KBM-7 (cell line): ENCODE results near the gene PKIB.
"Not testable (repeated sequence)": the region's sequence is repeated elsewhere in the genome, so short reads cannot be mapped to it uniquely, and the experiment has no call there.

ENCODE experiments used
- DNase-seq: peaks from one replicate; pipeline ENCODE4 v3.0.0-alpha.2; 2015
- in situ Hi-C: fragments of 300-500 bp; cut with MboI; formaldehyde crosslinking; loops from 2 replicates; pipeline ENCODE4 v1.14.3; 2020; ENCODE audit warnings: low sequenced_read_pairs, low pct_unique_long_range_greater_than_20kb, mixed read lengths

Gene PKIB

GRCh38 chr6:122733259-122733658 lies 123.1 kb downstream of the PKIB start:
- DNase-seq, result no peak

GRCh38 chr6:122734529-122735395 lies 124.6 kb downstream of the PKIB start:
- DNase-seq, result no peak

More at GRCh38 chr6:122733259-122733658, 123.1 kb downstream of the PKIB start:
- in situ Hi-C loops, result loop anchor here (25.0 kb wide), 2 partner anchors 104 to 246 kb away; no protein-coding TSS in a partner anchor

GRCh38 chr6:122735582-122735981 lies 125.4 kb downstream of the PKIB start:
- DNase-seq, result no peak
- in situ Hi-C loops, result loop anchor here (25.0 kb wide), 2 partner anchors 102 to 248 kb away; no protein-coding TSS in a partner anchor

More at GRCh38 chr6:122734529-122735395, 124.6 kb downstream of the PKIB start:
- in situ Hi-C loops, result loop anchor here (25.0 kb wide), 2 partner anchors 103 to 247 kb away; no protein-coding TSS in a partner anchor

- in situ Hi-C loops, result loop anchor here (25.0 kb wide), 2 partner anchors 101 to 249 kb away; no protein-coding TSS in a partner anchor
- DNase-seq, result no peak
Observed at GRCh38 chr6:122736163-122736562, 126.0 kb downstream of the PKIB start.

- in situ Hi-C loops, result loop anchor here (25.0 kb wide), 2 partner anchors 101 to 249 kb away; no protein-coding TSS in a partner anchor
- DNase-seq, result no peak
Observed at GRCh38 chr6:122736616-122737015, 126.4 kb downstream of the PKIB start.

- in situ Hi-C loops, result loop anchor here (25.0 kb wide), 2 partner anchors 97 to 253 kb away; no protein-coding TSS in a partner anchor
- DNase-seq, result no peak
Observed at GRCh38 chr6:122740091-122740490, 129.9 kb downstream of the PKIB start.

GRCh38 chr6:122740936-122741335 lies 130.7 kb downstream of the PKIB start:
- no peak for DNase-seq
- in situ Hi-C loops, result loop anchor here (25.0 kb wide), 2 partner anchors 96 to 254 kb away; no protein-coding TSS in a partner anchor

GRCh38 chr6:122744247-122744646 lies 134.0 kb downstream of the PKIB start:
- in situ Hi-C loops, result loop anchor here (25.0 kb wide), 2 partner anchors 93 to 257 kb away; no protein-coding TSS in a partner anchor
- DNase-seq, result peak; percentile 19

GRCh38 chr6:122744856-122745255 lies 134.7 kb downstream of the PKIB start:
- not testable (repeated sequence) for DNase-seq
- in situ Hi-C loops, result loop anchor here (25.0 kb wide), 2 partner anchors 92 to 258 kb away; no protein-coding TSS in a partner anchor

- DNase-seq, result no peak
- in situ Hi-C loops, result loop anchor here (25.0 kb wide), 2 partner anchors 91 to 259 kb away; no protein-coding TSS in a partner anchor
Observed at GRCh38 chr6:122746688-122747087, 136.5 kb downstream of the PKIB start.

GRCh38 chr6:122747573-122747972 lies 137.4 kb downstream of the PKIB start:
- DNase-seq, result peak; percentile 72
- in situ Hi-C loops, result loop anchor here (25.0 kb wide), 2 partner anchors 90 to 260 kb away; no protein-coding TSS in a partner anchor

GRCh38 chr6:122748945-122749344 lies 138.7 kb downstream of the PKIB start:
- DNase-seq, result not testable (repeated sequence)
- in situ Hi-C loops, result loop anchor here (25.0 kb wide), 2 partner anchors 88 to 262 kb away; no protein-coding TSS in a partner anchor

GRCh38 chr6:122749451-122750050 lies 139.3 kb downstream of the PKIB start:
- in situ Hi-C loops, result loop anchor here (25.0 kb wide), 2 partner anchors 88 to 262 kb away; no protein-coding TSS in a partner anchor

GRCh38 chr6:122751326-122751725 lies 141.1 kb downstream of the PKIB start:
- in situ Hi-C loops, result no loop called here
- no peak for DNase-seq

More at GRCh38 chr6:122749451-122750050, 139.3 kb downstream of the PKIB start:
- no peak for DNase-seq

- in situ Hi-C loops, result no loop called here
Observed at GRCh38 chr6:122752459-122752858, 142.3 kb downstream of the PKIB start.

GRCh38 chr6:122753000-122753687 lies 142.9 kb downstream of the PKIB start:
- in situ Hi-C loops, result no loop called here
- no peak for DNase-seq

More at GRCh38 chr6:122752459-122752858, 142.3 kb downstream of the PKIB start:
- no peak for DNase-seq

GRCh38 chr6:122753688-122754056 lies 143.5 kb downstream of the PKIB start:
- DNase-seq, result no peak
- in situ Hi-C loops, result no loop called here

- in situ Hi-C loops, result no loop called here
Observed at GRCh38 chr6:122754191-122754731, 144.1 kb downstream of the PKIB start.

More at GRCh38 chr6:122754191-122754731, 144.1 kb downstream of the PKIB start:
- no peak for DNase-seq
